Testis (tissue), 3 donors: Measurements from ENCODE around the gene IRX3. TPM values are rescaled to one million over a fixed set of nuclear protein-coding genes. Genes with fewer than 3 reads are reported as not detected.
A peak's percentile ranks its signal among the peaks of the same experiment; 100 is the strongest.

Experiments
- DNase-seq: peaks from one replicate; pipeline ENCODE4 v3.0.0-alpha.2; 2019
- H3K27ac ChIP-seq, 2 donors: fragments of 200-600 bp; sonication (generic); one replicate each; pipeline ENCODE4 v1.5.1; 2019
- H3K27me3 ChIP-seq: fragments of 200-600 bp; sonication (generic); one replicate; pipeline ENCODE4 v1.5.1; 2019
- H3K36me3 ChIP-seq: fragments of 200-600 bp; sonication (generic); one replicate; pipeline ENCODE4 v1.5.1; 2017; ENCODE audit warnings: low read depth; ENCODE audit errors: missing control alignments
- H3K4me1 ChIP-seq: fragments of 200-600 bp; sonication (generic); one replicate; pipeline ENCODE4 v1.5.1; 2019
- H3K4me3 ChIP-seq, 2 donors: fragments of 200-600 bp; sonication (generic); one replicate each; pipeline ENCODE4 v1.5.1; 2017 to 2019
- H3K9me3 ChIP-seq: fragments of 200-600 bp; sonication (generic); one replicate; pipeline ENCODE4 v1.5.1; 2017
- CTCF ChIP-seq, 3 experiments: fragments of 450-650 bp in 2 of 3; fragments of 200-600 bp in 1 of 3; sonication (generic) in 1 of 3; IDR thresholded peaks; one replicate each; pipeline ENCODE4 v1.5.1; 2016 to 2019; ENCODE audit warnings: antibody characterized with exemption in 3 of 3, mild to moderate bottlenecking in 2 of 3, moderate library complexity in 1 of 3
- POLR2A ChIP-seq: fragments of 450-650 bp; IDR thresholded peaks from one replicate; pipeline ENCODE4 v1.6.1; 2017; ENCODE audit warnings: antibody characterized with exemption, mild to moderate bottlenecking, moderate library complexity
- WGBS, 2 donors: methylation state at CpG; one replicate each; pipeline ENCODE4 v1.1.5; 2018; 5-methylcytosine and 5-hydroxymethylcytosine counted together
- intact Hi-C: fragments of 100-400 bp; cut with DNase I; formaldehyde crosslinking; loops from one replicate; pipeline ENCODE4 v1.15.1; 2023; ENCODE audit warnings: low total_unique reads
- polyA plus RNA-seq: library from polyadenylated mRNA; stranded (reverse); fragments of 350-450 nt; fragmentation: Illumina TruSeq; extraction: RNeasy Lipid Tissue Mini Kit (QIAGEN cat#74804); gene quantifications from one replicate; pipeline ENCODE4 v1.2.3, GENCODE V29; 2014; ENCODE audit warnings: low read depth, low replicate concordance; ENCODE audit not compliant: insufficient read depth
- total RNA-seq, 2 donors: library from RNA; depleted of rRNA; stranded (reverse); fragments of >200 nt; gene quantifications; one replicate each; pipeline ENCODE4 v1.2.3, GENCODE V29; 2016

Gene IRX3
- total and polyA plus RNA-seq, 3 donors from 2014 or later, result 1.2 to 1.6 (median 1.2) TPM

DNA sequence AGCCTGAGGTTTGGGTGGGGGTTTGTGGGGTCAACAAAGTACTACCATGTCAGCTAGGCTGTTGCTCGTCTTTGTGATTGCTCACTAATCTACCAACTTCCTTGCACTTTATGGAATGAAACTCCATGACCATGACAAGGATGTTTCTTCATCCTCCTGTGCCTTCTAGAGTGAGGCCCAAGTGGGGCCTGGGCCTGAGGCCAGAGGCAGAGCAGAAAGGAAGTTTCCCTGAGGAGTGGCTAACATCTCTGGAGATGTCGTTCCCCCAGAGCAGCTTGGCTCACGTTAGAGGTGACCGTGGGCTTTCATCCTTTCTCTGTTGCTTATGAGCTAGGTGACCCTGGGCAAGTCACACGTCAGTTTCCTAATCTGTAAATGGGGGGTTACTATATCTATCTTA lies 41.0 kb upstream of the IRX3 start:
- no peaks in the 10 kb centered on the region for H3K9me3 ChIP-seq
- TF ChIP-seq CTCF (IDR thresholded peaks at IDR 0.05) (no peak), POLR2A (no peak)
- H3K27ac ChIP-seq, result no peak overlapping the region
- no peak overlapping the region for H3K4me3 ChIP-seq
- no peak for DNase-seq
- H3K36me3 ChIP-seq, result no peaks in the 10 kb centered on the region
- peaks cover 14% of the 10 kb centered on the region for H3K4me1 ChIP-seq
- H3K27me3 ChIP-seq, result no peaks in the 10 kb centered on the region
- WGBS, 2 donors, result 82 to 90% methylated on average over 5 of the region's 5 CpGs
- intact Hi-C loops, result no loop called here

- intact Hi-C loops, result no loop called here
- Histone ChIP-seq H3K4me1 (peaks cover 14% of the 10 kb centered on the region), H3K36me3 (no peaks in the 10 kb centered on the region), H3K9me3 (no peaks in the 10 kb centered on the region), H3K27me3 (no peaks in the 10 kb centered on the region), H3K4me3 (no peak overlapping the region), H3K27ac (no peak overlapping the region)
- DNase-seq, result peak; percentile 22
- 38 to 45% methylated on average over 3 of the region's 3 CpGs for WGBS, 2 donors
- no peak for TF ChIP-seq CTCF (IDR thresholded peaks at IDR 0.05)
- no peak for TF ChIP-seq POLR2A
Measured at GRCh38 chr16:54326266-54326662, 39.7 kb upstream of the IRX3 start.

DNA sequence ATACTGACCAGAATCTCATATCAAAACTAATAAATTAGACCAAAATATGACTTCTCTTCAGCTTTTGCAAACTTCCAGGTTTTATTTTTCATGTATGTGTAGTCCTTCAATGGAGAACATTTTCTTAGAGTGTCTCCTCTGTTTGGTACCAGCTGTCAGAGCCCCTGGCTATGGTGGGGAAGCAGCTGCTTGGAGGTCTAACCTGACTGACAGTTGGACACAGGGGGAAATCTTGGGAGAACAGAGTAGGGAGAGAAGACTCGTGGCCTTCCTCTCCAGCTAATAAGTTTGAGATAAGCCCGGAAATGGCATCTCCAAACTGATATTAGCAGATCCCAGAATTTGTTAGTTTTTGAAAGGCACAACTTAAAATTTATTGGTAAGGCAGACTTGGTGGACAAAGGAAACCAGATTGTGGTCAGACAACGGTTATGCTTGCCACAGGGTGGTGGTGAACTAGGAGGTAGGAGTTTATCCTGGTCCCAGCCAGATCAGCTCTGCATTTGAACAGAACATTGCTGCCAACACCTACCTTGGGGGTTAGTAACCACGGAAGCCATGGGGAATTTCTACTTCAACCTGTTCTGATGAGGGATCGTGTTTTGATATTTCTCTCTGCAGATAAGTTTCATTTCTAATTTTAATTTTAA lies 39.2 kb upstream of the IRX3 start:
- 27 to 29% methylated on average over 5 of the region's 5 CpGs for WGBS, 2 donors
- Histone ChIP-seq H3K4me1 (peaks cover 14% of the 10 kb centered on the region), H3K9me3 (no peaks in the 10 kb centered on the region), H3K27ac (no peak overlapping the region), H3K36me3 (no peaks in the 10 kb centered on the region), H3K4me3 (no peak overlapping the region), H3K27me3 (no peaks in the 10 kb centered on the region)
- no peak for DNase-seq
- TF ChIP-seq POLR2A (no peak), CTCF (IDR thresholded peaks at IDR 0.05) (no peak)
- intact Hi-C loops, result no loop called here

- intact Hi-C loops, result no loop called here
- Histone ChIP-seq H3K36me3 (no peaks in the 10 kb centered on the region), H3K4me3 (no peak overlapping the region), H3K4me1 (peaks cover 14% of the 10 kb centered on the region), H3K9me3 (no peaks in the 10 kb centered on the region), H3K27me3 (no peaks in the 10 kb centered on the region), H3K27ac (no peak overlapping the region)
- DNase-seq, result no peak
- WGBS, 2 donors, result 94% methylated on average over 2 of the region's 2 CpGs
- TF ChIP-seq CTCF (IDR thresholded peaks at IDR 0.05) (no peak), POLR2A (no peak)
Measured at GRCh38 chr16:54324716-54325115, 38.1 kb upstream of the IRX3 start.

GRCh38 chr16:54320697-54321340 lies 34.2 kb upstream of the IRX3 start:
- no peaks in the 10 kb centered on the region for H3K9me3 ChIP-seq
- WGBS, 2 donors, result 77 to 81% methylated on average over 9 of the region's 9 CpGs
- H3K27ac ChIP-seq, result no peak overlapping the region
- H3K4me3 ChIP-seq, result no peak overlapping the region
- no peaks in the 10 kb centered on the region for H3K36me3 ChIP-seq
- H3K27me3 ChIP-seq, result no peaks in the 10 kb centered on the region
- peaks cover 5% of the 10 kb centered on the region for H3K4me1 ChIP-seq
- intact Hi-C loops, result no loop called here
- no peak for TF ChIP-seq CTCF (IDR thresholded peaks at IDR 0.05)
- TF ChIP-seq POLR2A, result no peak
- no peak for DNase-seq
